Measurements from ENCODE around the gene CFAP65. TPM values are rescaled to one million over a fixed set of nuclear protein-coding genes. Genes with fewer than 3 reads are reported as not detected.

CFAP65 gene, protein sequence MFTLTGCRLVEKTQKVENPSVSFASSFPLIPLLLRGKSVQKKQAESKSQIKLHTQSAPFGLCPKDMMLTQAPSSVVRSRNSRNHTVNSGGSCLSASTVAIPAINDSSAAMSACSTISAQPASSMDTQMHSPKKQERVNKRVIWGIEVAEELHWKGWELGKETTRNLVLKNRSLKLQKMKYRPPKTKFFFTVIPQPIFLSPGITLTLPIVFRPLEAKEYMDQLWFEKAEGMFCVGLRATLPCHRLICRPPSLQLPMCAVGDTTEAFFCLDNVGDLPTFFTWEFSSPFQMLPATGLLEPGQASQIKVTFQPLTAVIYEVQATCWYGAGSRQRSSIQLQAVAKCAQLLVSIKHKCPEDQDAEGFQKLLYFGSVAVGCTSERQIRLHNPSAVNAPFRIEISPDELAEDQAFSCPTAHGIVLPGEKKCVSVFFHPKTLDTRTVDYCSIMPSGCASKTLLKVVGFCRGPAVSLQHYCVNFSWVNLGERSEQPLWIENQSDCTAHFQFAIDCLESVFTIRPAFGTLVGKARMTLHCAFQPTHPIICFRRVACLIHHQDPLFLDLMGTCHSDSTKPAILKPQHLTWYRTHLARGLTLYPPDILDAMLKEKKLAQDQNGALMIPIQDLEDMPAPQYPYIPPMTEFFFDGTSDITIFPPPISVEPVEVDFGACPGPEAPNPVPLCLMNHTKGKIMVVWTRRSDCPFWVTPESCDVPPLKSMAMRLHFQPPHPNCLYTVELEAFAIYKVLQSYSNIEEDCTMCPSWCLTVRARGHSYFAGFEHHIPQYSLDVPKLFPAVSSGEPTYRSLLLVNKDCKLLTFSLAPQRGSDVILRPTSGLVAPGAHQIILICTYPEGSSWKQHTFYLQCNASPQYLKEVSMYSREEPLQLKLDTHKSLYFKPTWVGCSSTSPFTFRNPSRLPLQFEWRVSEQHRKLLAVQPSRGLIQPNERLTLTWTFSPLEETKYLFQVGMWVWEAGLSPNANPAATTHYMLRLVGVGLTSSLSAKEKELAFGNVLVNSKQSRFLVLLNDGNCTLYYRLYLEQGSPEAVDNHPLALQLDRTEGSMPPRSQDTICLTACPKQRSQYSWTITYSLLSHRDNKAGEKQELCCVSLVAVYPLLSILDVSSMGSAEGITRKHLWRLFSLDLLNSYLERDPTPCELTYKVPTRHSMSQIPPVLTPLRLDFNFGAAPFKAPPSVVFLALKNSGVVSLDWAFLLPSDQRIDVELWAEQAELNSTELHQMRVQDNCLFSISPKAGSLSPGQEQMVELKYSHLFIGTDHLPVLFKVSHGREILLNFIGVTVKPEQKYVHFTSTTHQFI (N-terminal part only)
- total RNA-seq, result 0.13 TPM in 1 of 2 replicates, not detected in the other

GRCh38 chr2:219041252-219041651 lies at the start of gene CFAP65:
TSS of gene CFAP65 (minus strand) at chr2:219041516. CDS start at chr2:219039048, 2,468 bp downstream.

GRCh38 chr2:219060821-219061791 lies 19.8 kb upstream of the CFAP65 start, which contains the start of gene IHH:
TSS of gene IHH (minus strand) at chr2:219060921. CDS start at chr2:219060467, 454 bp downstream.

GRCh38 chr2:218993345-218994315 lies 47.7 kb downstream of the CFAP65 start, which contains the start of gene CRYBA2:
TSS of gene CRYBA2 (minus strand) at chr2:218993422. CDS start at chr2:218993176, 246 bp downstream.

DNA sequence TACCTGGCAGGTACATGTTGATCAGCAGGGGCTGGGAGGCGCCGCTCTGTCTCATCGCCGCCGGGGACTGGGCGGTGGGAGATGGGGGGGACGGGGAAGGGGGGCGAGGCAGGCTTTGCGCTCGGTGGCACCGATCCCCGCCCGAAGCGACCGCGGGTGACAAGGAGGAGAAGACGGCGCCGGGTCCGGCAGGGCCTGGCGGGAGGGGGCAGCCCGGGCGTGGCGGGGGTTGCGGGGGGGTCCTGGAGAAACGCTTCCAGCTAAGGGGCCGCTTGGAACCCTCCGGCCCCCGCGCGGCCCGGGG lies 56.3 kb downstream of the CFAP65 start, which contains the start of gene FEV:
Gene FEV, minus strand, starts transcription at position 164 of the 304 bp plus-strand sequence. Its CDS starts 109 bp downstream, at position 55.

DNA sequence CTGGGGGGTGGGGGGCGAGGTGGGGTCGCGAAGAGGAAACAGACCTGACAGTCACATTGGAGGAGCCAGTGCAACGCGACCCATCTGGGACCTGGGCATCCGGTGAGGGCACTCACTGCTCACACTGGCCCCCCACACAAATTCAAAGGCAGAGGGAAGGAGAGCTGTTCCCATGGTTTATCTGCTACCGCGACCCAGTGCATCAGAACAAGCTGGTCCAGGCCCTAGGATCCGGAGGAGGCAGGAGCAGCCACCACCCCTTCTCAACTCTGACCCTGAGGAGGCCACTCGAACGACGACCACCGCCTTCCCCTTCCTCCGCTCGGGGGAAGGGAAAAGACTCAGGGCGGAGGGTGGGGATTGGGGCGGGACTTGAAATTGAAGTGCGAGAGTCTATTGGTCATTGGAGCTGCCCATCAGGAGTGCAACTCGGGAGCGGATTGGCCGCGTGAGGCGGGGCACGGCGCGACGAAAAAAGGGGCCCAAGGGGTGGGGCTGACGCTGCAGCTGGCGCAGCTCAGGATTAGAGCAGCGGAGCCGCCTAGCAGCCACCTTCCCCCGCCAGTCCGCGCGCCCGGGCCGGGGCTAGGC lies 82.1 kb downstream of the CFAP65 start, which contains the start of gene CDK5R2:
Gene CDK5R2, plus strand, starts transcription at position 526 of the 591 bp plus-strand sequence. CDS start 155 bp downstream, outside the sequence.

Other genes starting within 250 kb of the CFAP65 start
- gene PRKAG3, start 209.7 kb downstream of the CFAP65 start, total RNA-seq, result not detected in 2 replicates
- not detected in 2 replicates for gene WNT6, start 181.7 kb downstream of the CFAP65 start, total RNA-seq
- 1.1 and 10.5 TPM in 2 replicates for gene WNT10A, start 160.7 kb downstream of the CFAP65 start, total RNA-seq
- gene CDK5R2, start 81.8 kb downstream of the CFAP65 start, total RNA-seq, result not detected in 2 replicates
- not detected in 2 replicates for gene FEV, start 56.3 kb downstream of the CFAP65 start, total RNA-seq
- gene CRYBA2, start 48.1 kb downstream of the CFAP65 start, total RNA-seq, result not detected in 2 replicates
- not detected in 2 replicates for gene IHH, start 19.4 kb upstream of the CFAP65 start, total RNA-seq
- gene NHEJ1, start 119.3 kb upstream of the CFAP65 start, total RNA-seq, result 12.9 and 20.2 TPM in 2 replicates
- gene SLC23A3, start 128.5 kb upstream of the CFAP65 start, total RNA-seq, result under 0.01 and 0.25 TPM in 2 replicates
- gene CNPPD1, start 135.4 kb upstream of the CFAP65 start, total RNA-seq, result 25.1 and 31.6 TPM in 2 replicates
- gene RETREG2, start 136.8 kb upstream of the CFAP65 start, total RNA-seq, result 40.6 and 51.7 TPM in 2 replicates
- gene ZFAND2B, start 165.3 kb upstream of the CFAP65 start, total RNA-seq, result 25.3 and 25.9 TPM in 2 replicates
- 7.6 and 12.7 TPM in 2 replicates for gene ABCB6, start 177.4 kb upstream of the CFAP65 start, total RNA-seq
- 53.1 and 68.1 TPM in 2 replicates for gene ATG9A, start 188.1 kb upstream of the CFAP65 start, total RNA-seq
- 22.0 and 25.9 TPM in 2 replicates for gene ANKZF1, start 188.3 kb upstream of the CFAP65 start, total RNA-seq
- 10.3 and 23.1 TPM in 2 replicates for gene GLB1L, start 203.9 kb upstream of the CFAP65 start, total RNA-seq
- gene STK16, start 204.0 kb upstream of the CFAP65 start, total RNA-seq, result 19.2 and 22.7 TPM in 2 replicates
- gene TUBA4B, start 211.7 kb upstream of the CFAP65 start, total RNA-seq, result not detected in 2 replicates
- 36.1 and 129 TPM in 2 replicates for gene TUBA4A, start 212.4 kb upstream of the CFAP65 start, total RNA-seq
- gene DNAJB2, start 237.8 kb upstream of the CFAP65 start, total RNA-seq, result 24.6 and 57.0 TPM in 2 replicates

Measured in mesangial cell (primary cell).